Ishikawa (cell line): ENCODE data around the gene ZDHHC1.

Source experiments
- CREB1 ChIP-seq: IDR thresholded peaks from 2 replicates; pipeline ENCODE4 v1.6.1; 2012; ENCODE audit warnings: low read depth
- EGR1 ChIP-seq: IDR thresholded peaks from 2 replicates; pipeline ENCODE4 v1.6.1; 2012
- EP300 ChIP-seq: IDR thresholded peaks from 2 replicates; pipeline ENCODE4 v1.6.1; 2012; ENCODE audit warnings: borderline replicate concordance
- FOXM1 ChIP-seq: IDR thresholded peaks from 2 replicates; pipeline ENCODE4 v1.6.1; 2012; ENCODE audit warnings: low read depth, borderline replicate concordance
- NFIC ChIP-seq: IDR thresholded peaks from 2 replicates; pipeline ENCODE4 v1.6.1; 2012
- RAD21 ChIP-seq: IDR thresholded peaks from 2 replicates; pipeline ENCODE4 v1.6.1; 2012; ENCODE audit warnings: low read depth
- REST ChIP-seq: IDR thresholded peaks from 2 replicates; pipeline ENCODE4 v1.6.1; 2012; ENCODE audit warnings: low read depth, mild to moderate bottlenecking
- TAF1 ChIP-seq: IDR thresholded peaks from 2 replicates; pipeline ENCODE4 v1.6.1; 2012; ENCODE audit warnings: low read depth, mild to moderate bottlenecking

GRCh38 chr16:67464565-67464964 lies 48.3 kb upstream of the ZDHHC1 start:
- TF ChIP-seq REST (no peak), EGR1 (no peak), TAF1 (no peak), CREB1 (no peak), RAD21 (no peak), EP300 (no peak), FOXM1 (no peak), NFIC (no peak)
